Epidermal melanocyte (primary cell): ENCODE data around the gene NOS3.

Source experiments
- DNase-seq: peaks from one replicate; pipeline ENCODE4 v3.0.0; 2011; ENCODE audit warnings: low spot score; ENCODE audit not compliant: insufficient read length

NOS3 gene

DNA sequence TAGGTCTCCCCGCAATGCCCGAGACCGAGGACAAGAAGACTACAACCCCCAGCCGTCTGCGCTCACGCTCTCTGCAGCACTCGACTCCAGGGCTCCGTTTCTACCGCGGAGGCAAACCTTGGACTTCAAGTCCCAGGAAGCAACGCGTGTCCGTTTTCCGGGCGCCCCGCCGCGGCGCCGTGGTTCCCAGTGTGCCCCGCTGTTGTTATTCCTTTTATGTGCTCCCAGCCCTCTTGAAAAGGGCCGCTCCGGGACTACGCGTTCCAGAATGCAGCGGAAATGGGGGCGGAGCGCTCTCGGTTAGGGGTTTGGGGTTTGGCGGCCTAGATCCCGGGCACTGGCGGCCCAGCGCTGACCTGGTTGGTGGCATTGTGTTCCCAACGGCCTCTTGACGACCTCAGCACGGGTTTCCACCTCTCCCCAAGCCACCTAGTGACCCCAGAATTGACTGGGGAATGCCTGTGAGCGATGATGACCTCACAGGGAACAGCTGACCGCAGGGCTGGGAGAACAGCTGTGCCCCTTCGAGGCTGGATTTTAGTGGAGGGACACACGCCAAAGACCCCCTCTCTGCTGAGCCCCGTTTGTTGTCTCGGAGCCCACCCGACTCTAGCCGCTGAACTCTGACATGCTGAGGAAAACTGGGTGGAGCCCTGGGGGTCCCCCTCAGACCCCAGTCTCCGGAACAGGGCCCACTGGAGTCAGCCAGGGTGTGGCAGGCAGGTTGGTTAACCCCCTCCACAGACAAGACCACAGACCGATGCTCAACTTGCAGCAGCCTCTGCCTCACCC is 67.4 kb downstream of the NOS3 start:
- DNase-seq, result peak; percentile 100

GRCh38 chr7:151058781-151059366 is 68.1 kb downstream of the NOS3 start:
- no peak for DNase-seq

- DNase-seq, result peak; percentile 91
Observed at GRCh38 chr7:151059367-151060112, 68.7 kb downstream of the NOS3 start, which contains the start of gene SLC4A2. TSS of gene SLC4A2 (plus strand) at chr7:151059589. CDS start at chr7:151061988, 2,399 bp downstream.

DNA sequence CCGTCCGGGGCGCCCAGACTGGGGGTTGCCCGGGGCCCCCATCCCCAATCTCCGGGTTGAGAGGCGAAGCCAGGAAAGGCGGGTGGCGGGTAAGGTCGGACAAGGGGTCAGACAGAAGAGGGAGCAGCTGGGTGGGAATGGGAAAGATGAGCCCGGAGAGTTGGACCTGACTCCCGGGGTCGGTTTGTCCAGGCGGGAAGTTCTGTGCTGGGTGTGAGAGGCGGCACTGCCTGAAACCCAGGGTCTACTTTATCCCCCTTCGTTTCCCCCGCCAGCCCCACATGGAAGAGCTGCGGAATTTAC is 69.2 kb downstream of the NOS3 start:
- DNase-seq, result no peak

- no peak for DNase-seq
Observed at GRCh38 chr7:151060416-151061212, 69.8 kb downstream of the NOS3 start.

GRCh38 chr7:151061213-151062110 is 70.6 kb downstream of the NOS3 start:
- DNase-seq, result no peak

- DNase-seq, result no peak
Observed at GRCh38 chr7:151062111-151062398, 71.2 kb downstream of the NOS3 start.

DNA sequence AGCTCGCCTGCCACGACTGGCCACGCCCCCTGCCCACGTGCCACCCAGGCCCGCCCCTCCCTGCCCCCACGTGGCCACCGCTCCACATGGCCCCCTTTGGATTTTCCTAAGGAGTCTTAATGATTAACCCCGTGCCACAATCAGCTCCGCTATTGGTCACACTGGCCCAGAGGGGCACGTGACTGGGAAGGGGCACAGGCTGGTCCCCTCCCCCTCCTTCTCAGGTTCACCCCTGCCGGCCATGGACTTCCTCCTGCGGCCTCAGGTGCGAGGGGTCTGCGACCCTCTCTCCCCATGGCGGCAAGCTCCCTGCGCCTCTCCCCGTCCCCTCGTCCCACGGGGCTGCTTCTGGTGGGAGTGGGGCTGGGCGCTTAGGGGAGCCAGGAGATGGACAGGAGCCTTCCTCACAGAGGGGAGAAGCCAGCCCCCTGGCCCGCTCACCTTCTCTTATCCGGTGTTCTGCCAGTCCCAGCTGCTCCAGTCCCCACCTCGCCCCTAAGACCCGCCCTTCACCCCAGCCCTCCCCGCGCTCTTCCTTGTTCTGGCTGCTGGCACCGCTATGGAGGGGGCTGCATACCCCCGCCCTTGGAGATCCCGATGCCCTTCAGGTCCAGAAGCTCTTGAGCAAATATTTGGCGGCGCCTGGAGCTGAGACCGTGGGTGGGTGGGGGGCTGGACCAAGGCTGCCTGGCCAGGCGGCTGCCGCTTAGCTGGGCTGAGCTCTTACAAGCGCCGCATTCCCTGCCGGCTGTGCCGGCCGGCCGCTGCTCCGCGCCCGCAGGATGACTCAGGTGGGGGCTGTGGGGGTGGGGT is 71.8 kb downstream of the NOS3 start:
- DNase-seq, result no peak

GRCh38 chr7:151063212-151063561 is 72.4 kb downstream of the NOS3 start:
- no peak for DNase-seq
